GM19467 (cell line): Measurements from ENCODE around the gene MAP4K5.

ENCODE experiments used
- ATAC-seq: cut with Tn5 transposase; IDR thresholded peaks from one replicate; pipeline ENCODE4 v1.9.1; 2021; ENCODE audit warnings: mild to moderate bottlenecking, moderate library complexity; ENCODE audit not compliant: unreplicated experiment

The MAP4K5 gene

DNA sequence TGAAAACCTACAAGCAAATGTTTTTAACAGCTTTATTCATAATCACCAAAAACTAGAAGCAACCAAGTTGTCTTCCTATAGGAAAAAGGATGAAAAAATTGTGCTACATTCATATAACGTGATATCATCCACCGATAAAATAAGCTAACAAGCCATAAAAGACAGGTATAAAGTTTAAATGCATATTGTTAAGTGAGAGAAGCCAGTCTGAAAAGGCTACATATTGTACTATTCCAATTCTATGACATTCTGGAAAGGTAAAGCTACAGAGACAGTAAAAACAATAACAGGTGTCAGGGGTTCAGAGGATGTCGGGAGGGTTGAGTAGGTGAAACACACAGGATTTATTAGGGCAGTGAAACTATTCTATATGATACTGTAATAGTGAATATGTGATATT lies 158.4 kb downstream of the MAP4K5 start:
- no peak for ATAC-seq

GRCh38 chr14:50371546-50371945 lies 160.8 kb downstream of the MAP4K5 start:
- ATAC-seq, result no peak
